Activated CD4-positive, alpha-beta memory T cell treated with anti-CD3 and anti-CD28 coated beads, Interleukin-2, amount 10 ng/mL, durations not matched to agents 7 days and 5 days (primary cell): Measurements from ENCODE around the gene HNRNPDL. TPM values are rescaled to one million over a fixed set of nuclear protein-coding genes. Genes with fewer than 3 reads are reported as not detected.

Experiments
- CTCF ChIA-PET: fragments of 350-600 bp; sonication (Branson Sonifier 250); formaldehyde crosslinking; loops from one replicate; lab custom pipeline; 2021; ENCODE audit warnings: antibody characterized with exemption, inconsistent platforms; lab: Charles Lee
- POLR2A ChIA-PET: fragments of 350-600 bp; sonication (Branson Sonifier 250); formaldehyde crosslinking; loops from one replicate; lab custom pipeline; 2021; ENCODE audit warnings: antibody characterized with exemption; lab: Charles Lee
- DNase-seq: peaks from one replicate; pipeline ENCODE4 v3.0.0-alpha.2; 2020
- H3K27ac Mint-ChIP-seq: one replicate; pipeline ENCODE4 v1.8.0; 2021; ENCODE audit warnings: mild to moderate bottlenecking, mixed read lengths
- H3K27me3 Mint-ChIP-seq: one replicate; pipeline ENCODE4 v1.8.0; 2021; ENCODE audit warnings: mixed read lengths
- H3K36me3 Mint-ChIP-seq: one replicate; pipeline ENCODE4 v1.8.0; 2021; ENCODE audit warnings: low read depth, mixed read lengths
- H3K4me1 Mint-ChIP-seq: one replicate; pipeline ENCODE4 v1.8.0; 2021; ENCODE audit warnings: mixed read lengths
- H3K4me3 Mint-ChIP-seq: one replicate; pipeline ENCODE4 v1.8.0; 2021; ENCODE audit warnings: mild to moderate bottlenecking, mixed read lengths
- H3K9me3 Mint-ChIP-seq: one replicate; pipeline ENCODE4 v1.8.0; 2021; ENCODE audit warnings: mixed read lengths
- total RNA-seq, 2 experiments: library from RNA; stranded (reverse); gene quantifications; one replicate each; pipeline ENCODE4 v1.2.3, GENCODE V29; 2021

HNRNPDL gene
- total RNA-seq, 2 experiments from 2014 or later, result 291 to 295 TPM

- no peak for DNase-seq
- Mint-ChIP-seq H3K9me3 (peaks cover under 1% of the 10 kb centered on the region), H3K4me3 (no peak overlapping the region), H3K36me3 (peaks cover 36% of the 10 kb centered on the region), H3K27me3 (peaks cover 3% of the 10 kb centered on the region), H3K4me1 (peaks cover 14% of the 10 kb centered on the region), H3K27ac (no peak overlapping the region)
- POLR2A ChIA-PET, result interaction anchor here (0.8 to 12.4 kb wide), 4 partner anchors 9 to 49 kb away, joined by 3 to 313 read pairs (median 4); partner anchors contain the start of genes ENOPH1 and HNRNPDL
- CTCF ChIA-PET, result interaction anchor here (1.6 kb wide), 1 partner anchor 14 kb away, joined by 5 read pairs; no protein-coding TSS in a partner anchor
Observed at GRCh38 chr4:82380831-82381230, 49.4 kb downstream of the HNRNPDL start.

GRCh38 chr4:82380344-82380743, 49.9 kb downstream of the HNRNPDL start:
- Mint-ChIP-seq H3K4me1 (peaks cover 18% of the 10 kb centered on the region), H3K27ac (no peak overlapping the region), H3K4me3 (no peak overlapping the region), H3K27me3 (no peaks in the 10 kb centered on the region), H3K36me3 (peaks cover 39% of the 10 kb centered on the region), H3K9me3 (no peaks in the 10 kb centered on the region)
- CTCF ChIA-PET, result interaction anchor here (0.6 to 1.7 kb wide), 5 partner anchors 12 to 456 kb away, joined by 3 to 5 read pairs (median 5); no protein-coding TSS in a partner anchor
- POLR2A ChIA-PET, result interaction anchor here (0.8 to 12.4 kb wide), 3 partner anchors 9 to 49 kb away, joined by 3 to 313 read pairs (median 5); partner anchors contain the start of genes ENOPH1 and HNRNPDL
- DNase-seq, result no peak

- Mint-ChIP-seq H3K27ac (no peak overlapping the region), H3K36me3 (peaks cover 55% of the 10 kb centered on the region), H3K9me3 (no peaks in the 10 kb centered on the region), H3K4me1 (peaks cover 21% of the 10 kb centered on the region), H3K4me3 (peak overlapping the region; percentile 95), H3K27me3 (no peaks in the 10 kb centered on the region)
- CTCF ChIA-PET, result interaction anchor here (2.9 kb wide), 1 partner anchor 53 kb away, joined by 39 read pairs; the partner anchor contains the start of gene HNRNPDL
- no peak for DNase-seq
- POLR2A ChIA-PET, result interaction anchor here (12.4 kb wide), 1 partner anchor 53 kb away, joined by 313 read pairs; the partner anchor contains the start of genes ENOPH1 and HNRNPDL
Observed at GRCh38 chr4:82376109-82376508, 54.2 kb downstream of the HNRNPDL start.

GRCh38 chr4:82373816-82374625, 56.2 kb downstream of the HNRNPDL start, which contains the start of gene HNRNPD:
TSS of gene HNRNPD (minus strand) at chr4:82373991. CDS start at chr4:82373678, 313 bp downstream.
- no peaks in the 10 kb centered on the region for H3K9me3 Mint-ChIP-seq
- peaks cover 64% of the 10 kb centered on the region for H3K36me3 Mint-ChIP-seq
- no peaks in the 10 kb centered on the region for H3K27me3 Mint-ChIP-seq
- peaks cover 40% of the 10 kb centered on the region for H3K4me1 Mint-ChIP-seq
- H3K27ac Mint-ChIP-seq, result peak within 1 kb of the TSS; percentile 96
- peak; percentile 94 for DNase-seq
- ChIA-PET POLR2A (interaction anchor here (0.6 to 12.4 kb wide), 14 partner anchors 11 to 902 kb away, joined by 3 to 313 read pairs (median 3); partner anchors contain the start of genes ENOPH1, HNRNPDL and RASGEF1B), CTCF (interaction anchor here (0.6 to 2.9 kb wide), 9 partner anchors 13 to 1082 kb away, joined by 3 to 39 read pairs (median 3); partner anchors contain the start of genes HELQ, HNRNPDL and MRPS18C)
- H3K4me3 Mint-ChIP-seq, result peak within 1 kb of the TSS; percentile 95

GRCh38 chr4:82373486-82373815, 56.8 kb downstream of the HNRNPDL start:
- Mint-ChIP-seq H3K36me3 (peaks cover 66% of the 10 kb centered on the region), H3K4me3 (peak overlapping the region; percentile 95), H3K27me3 (no peaks in the 10 kb centered on the region), H3K9me3 (no peaks in the 10 kb centered on the region), H3K27ac (peak overlapping the region; percentile 96), H3K4me1 (peaks cover 46% of the 10 kb centered on the region)
- CTCF ChIA-PET, result interaction anchor here (0.6 to 2.9 kb wide), 7 partner anchors 13 to 1082 kb away, joined by 3 to 39 read pairs (median 8); partner anchors contain the start of genes HELQ, HNRNPDL and MRPS18C
- DNase-seq, result no peak
- POLR2A ChIA-PET, result interaction anchor here (0.6 to 12.4 kb wide), 18 partner anchors 9 to 902 kb away, joined by 3 to 313 read pairs (median 6); partner anchors contain the start of genes ENOPH1, HNRNPDL and RASGEF1B

Other genes starting within 250 kb of the HNRNPDL start
- gene HNRNPD, start 56.5 kb downstream of the HNRNPDL start, total RNA-seq, result 100 to 1,000 TPM; 355 to 366 TPM
- 10 to 100 TPM; 35.4 to 36.1 TPM for gene ENOPH1, start 128 bp upstream of the HNRNPDL start, total RNA-seq
- not detected for gene TMEM150C, start 131.5 kb upstream of the HNRNPDL start, total RNA-seq